Caco-2 (cell line): ENCODE data around the gene ALPK3. TPM values are rescaled to one million over a fixed set of nuclear protein-coding genes. Genes with fewer than 3 reads are reported as not detected.

ENCODE experiments used
- BruUV-seq: library from RNA; stranded (reverse); fragments of 400-500 nt; replicated peaks from 2 replicates; lab custom pipeline; 2021; lab: Mats Ljungman, UMichigan
- CTCF ChIA-PET: fragments of 300-600 bp; sonication (Branson Sonifier 250); formaldehyde crosslinking; loops from one replicate; lab custom pipeline; 2022; ENCODE audit warnings: antibody characterized with exemption; lab: Charles Lee
- POLR2A ChIA-PET: fragments of 300-600 bp; sonication (Branson Sonifier 250); formaldehyde crosslinking; loops from one replicate; lab custom pipeline; 2022; ENCODE audit warnings: antibody characterized with exemption; lab: Charles Lee
- DNase-seq, 2 experiments: peaks; one replicate each; pipeline versions ENCODE4 v3.0.0 to v3.0.0-alpha.2; 2020 to 2022
- H3K27me3 ChIP-seq: replicated peaks from 2 replicates; pipeline ENCODE4 v1.6.0; 2011; ENCODE audit warnings: low read length; ENCODE audit not compliant: control insufficient read depth, insufficient read depth
- H3K36me3 ChIP-seq: 2 replicates; pipeline ENCODE4 v1.5.1; 2011; ENCODE audit warnings: low read length; ENCODE audit not compliant: control insufficient read depth, insufficient read depth
- H3K4me1 ChIP-seq: fragments of 250-450 bp; sonication (Bioruptor Pico); 2 replicates; pipeline ENCODE4 v1.5.1; 2020; ENCODE audit warnings: mild to moderate bottlenecking
- H3K4me3 ChIP-seq: 2 replicates; pipeline ENCODE4 v1.5.1; 2011; ENCODE audit warnings: low read depth, mild to moderate bottlenecking, control low read depth, low read length
- H3K9me3 ChIP-seq: fragments of 250-450 bp; sonication (Bioruptor Pico); 2 replicates; pipeline ENCODE4 v1.5.1; 2020; ENCODE audit warnings: mild to moderate bottlenecking, moderate library complexity
- H3K27ac Mint-ChIP-seq: one replicate; pipeline ENCODE4 v1.8.0; 2022; ENCODE audit warnings: mixed read lengths; ENCODE audit not compliant: unreplicated experiment
- H3K27me3 Mint-ChIP-seq: one replicate; pipeline ENCODE4 v1.8.0; 2022; ENCODE audit warnings: mixed read lengths; ENCODE audit not compliant: insufficient read depth, unreplicated experiment
- H3K36me3 Mint-ChIP-seq: one replicate; pipeline ENCODE4 v1.8.0; 2022; ENCODE audit warnings: mild to moderate bottlenecking, mixed read lengths; ENCODE audit not compliant: insufficient read depth, unreplicated experiment
- H3K4me1 Mint-ChIP-seq: one replicate; pipeline ENCODE4 v1.8.0; 2022; ENCODE audit warnings: low read depth, mixed read lengths; ENCODE audit not compliant: unreplicated experiment
- H3K4me3 Mint-ChIP-seq: one replicate; pipeline ENCODE4 v1.8.0; 2022; ENCODE audit warnings: mild to moderate bottlenecking, moderate library complexity, mixed read lengths; ENCODE audit not compliant: unreplicated experiment
- H3K9me3 Mint-ChIP-seq: one replicate; pipeline ENCODE4 v1.8.0; 2022; ENCODE audit warnings: mixed read lengths; ENCODE audit not compliant: unreplicated experiment
- intact Hi-C: fragments of 100-400 bp; cut with micrococcal nuclease; formaldehyde crosslinking; loops from one replicate; pipeline ENCODE4 v1.10.0; 2022; ENCODE audit not compliant: unreplicated experiment
- total RNA-seq: library from RNA; stranded (reverse); gene quantifications from 2 replicates; pipeline ENCODE4 v1.2.3, GENCODE V29; 2022
- TF ChIP-seq, protein P1 (sequence below), 2 experiments: fragments of 200-600 bp in 1 of 2; IDR thresholded peaks; 1 replicate in 1 of 2; 2 replicates in 1 of 2; pipeline versions ENCODE4 v1.5.1 to v1.8.0; 2011 to 2022; ENCODE audit warnings: antibody characterized with exemption in 1 of 2, control low read depth in 1 of 2, inconsistent platforms in 1 of 2, low read depth in 1 of 2, low read length in 1 of 2, mild to moderate bottlenecking in 1 of 2, moderate library complexity in 1 of 2; ENCODE audit not compliant: insufficient read depth in 1 of 2, severe bottlenecking in 1 of 2, unreplicated experiment in 1 of 2

Gene ALPK3
- total RNA-seq, 1 experiment from 2014 or later: 0.43 TPM

DNA sequence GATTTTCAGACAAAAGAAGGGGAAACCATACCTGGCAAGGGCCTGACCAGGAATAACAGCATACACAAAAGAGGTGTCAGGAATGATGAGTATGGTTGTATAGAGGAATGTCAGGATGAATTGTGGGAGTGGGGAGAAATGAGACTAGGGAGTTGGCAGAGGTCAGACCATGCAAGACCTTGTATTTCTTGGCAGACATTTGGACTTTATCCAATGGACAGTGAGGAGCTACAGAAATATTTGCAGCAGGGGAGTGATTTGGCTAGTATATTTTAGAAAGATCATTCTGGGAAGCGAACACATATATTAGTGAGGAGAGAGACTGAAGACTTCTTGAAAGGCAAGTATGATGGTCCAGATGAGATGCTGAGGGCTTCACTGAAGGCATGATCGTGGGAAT is 25.4 kb upstream of the ALPK3 start:
- no peak overlapping the region for H3K27ac Mint-ChIP-seq
- Histone ChIP-seq H3K4me3 (no peak overlapping the region), H3K4me1 (no peaks in the 10 kb centered on the region), H3K9me3 (no peaks in the 10 kb centered on the region), H3K36me3 (no peaks in the 10 kb centered on the region), H3K27me3 (no peaks in the 10 kb centered on the region)
- peaks cover 56% of the 10 kb centered on the region for H3K36me3 Mint-ChIP-seq
- ChIA-PET CTCF (no interaction called here), POLR2A (interaction anchor here (0.6 kb wide), 1 partner anchor 57 kb away, joined by 4 read pairs; no protein-coding TSS in a partner anchor)
- intact Hi-C loops: no loop called here
- H3K9me3 Mint-ChIP-seq: no peaks in the 10 kb centered on the region
- BruUV-seq: no TSS peak
- DNase-seq: no peak
- no peak overlapping the region for H3K4me3 Mint-ChIP-seq
- H3K4me1 Mint-ChIP-seq: no peaks in the 10 kb centered on the region
- no peaks in the 10 kb centered on the region for H3K27me3 Mint-ChIP-seq
- TF ChIP-seq, protein P1, sequence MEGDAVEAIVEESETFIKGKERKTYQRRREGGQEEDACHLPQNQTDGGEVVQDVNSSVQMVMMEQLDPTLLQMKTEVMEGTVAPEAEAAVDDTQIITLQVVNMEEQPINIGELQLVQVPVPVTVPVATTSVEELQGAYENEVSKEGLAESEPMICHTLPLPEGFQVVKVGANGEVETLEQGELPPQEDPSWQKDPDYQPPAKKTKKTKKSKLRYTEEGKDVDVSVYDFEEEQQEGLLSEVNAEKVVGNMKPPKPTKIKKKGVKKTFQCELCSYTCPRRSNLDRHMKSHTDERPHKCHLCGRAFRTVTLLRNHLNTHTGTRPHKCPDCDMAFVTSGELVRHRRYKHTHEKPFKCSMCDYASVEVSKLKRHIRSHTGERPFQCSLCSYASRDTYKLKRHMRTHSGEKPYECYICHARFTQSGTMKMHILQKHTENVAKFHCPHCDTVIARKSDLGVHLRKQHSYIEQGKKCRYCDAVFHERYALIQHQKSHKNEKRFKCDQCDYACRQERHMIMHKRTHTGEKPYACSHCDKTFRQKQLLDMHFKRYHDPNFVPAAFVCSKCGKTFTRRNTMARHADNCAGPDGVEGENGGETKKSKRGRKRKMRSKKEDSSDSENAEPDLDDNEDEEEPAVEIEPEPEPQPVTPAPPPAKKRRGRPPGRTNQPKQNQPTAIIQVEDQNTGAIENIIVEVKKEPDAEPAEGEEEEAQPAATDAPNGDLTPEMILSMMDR (IDR thresholded peaks at IDR 0.05; ENCODE audit: insufficient read depth in 1 of 2, low read depth in 1 of 2, low read length in 1 of 2, severe bottlenecking in 1 of 2, unreplicated experiment in 1 of 2): no peak

DNA sequence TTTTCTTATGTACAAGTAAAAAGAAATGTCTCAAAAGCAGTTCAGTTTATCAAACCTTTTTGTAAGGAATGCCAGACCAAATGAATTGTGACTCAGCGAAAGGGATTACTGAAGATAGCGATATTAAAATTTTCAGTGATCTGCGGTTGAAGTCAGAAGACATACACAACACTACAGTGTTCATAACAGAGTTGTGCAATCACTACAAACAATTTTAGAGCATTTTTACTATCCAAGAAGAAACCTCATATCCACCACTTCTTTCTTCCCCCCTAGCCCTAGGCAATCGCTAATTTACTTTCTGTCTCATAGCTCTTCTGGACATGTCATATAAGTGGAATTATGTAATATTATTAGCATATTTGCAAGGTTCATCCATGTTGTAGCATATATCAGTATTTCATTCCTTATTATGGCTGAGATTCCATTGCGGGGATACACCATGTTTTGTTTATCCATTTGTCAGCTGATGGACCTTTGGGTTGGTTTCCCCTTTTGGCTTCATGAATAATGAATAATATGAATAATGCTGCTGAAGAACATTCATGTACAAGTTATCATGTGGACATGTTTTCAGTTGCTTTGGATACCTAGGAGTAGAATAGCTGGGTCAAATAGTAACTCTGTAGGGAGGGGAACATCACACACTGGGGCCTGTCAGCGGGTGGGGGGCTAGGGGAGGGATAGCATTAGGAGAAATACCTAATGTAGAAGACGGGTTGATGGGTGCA is 23.6 kb upstream of the ALPK3 start:
- no peaks in the 10 kb centered on the region for H3K4me1 ChIP-seq
- H3K4me3 ChIP-seq: no peak overlapping the region
- H3K27me3 ChIP-seq: no peaks in the 10 kb centered on the region
- Mint-ChIP-seq H3K27ac (no peak overlapping the region), H3K4me1 (no peaks in the 10 kb centered on the region), H3K36me3 (peaks cover 64% of the 10 kb centered on the region), H3K9me3 (no peaks in the 10 kb centered on the region), H3K27me3 (no peaks in the 10 kb centered on the region), H3K4me3 (no peak overlapping the region)
- TF ChIP-seq, protein P1 (IDR thresholded peaks at IDR 0.05; ENCODE audit: insufficient read depth in 1 of 2, low read depth in 1 of 2, low read length in 1 of 2, severe bottlenecking in 1 of 2, unreplicated experiment in 1 of 2): no peak
- no peaks in the 10 kb centered on the region; the same call in 1 of the 2 replicates for H3K36me3 ChIP-seq
- POLR2A ChIA-PET: no interaction called here
- intact Hi-C loops: no loop called here
- H3K9me3 ChIP-seq: no peaks in the 10 kb centered on the region
- no peak for DNase-seq
- no TSS peak for BruUV-seq
- CTCF ChIA-PET: no interaction called here

DNA sequence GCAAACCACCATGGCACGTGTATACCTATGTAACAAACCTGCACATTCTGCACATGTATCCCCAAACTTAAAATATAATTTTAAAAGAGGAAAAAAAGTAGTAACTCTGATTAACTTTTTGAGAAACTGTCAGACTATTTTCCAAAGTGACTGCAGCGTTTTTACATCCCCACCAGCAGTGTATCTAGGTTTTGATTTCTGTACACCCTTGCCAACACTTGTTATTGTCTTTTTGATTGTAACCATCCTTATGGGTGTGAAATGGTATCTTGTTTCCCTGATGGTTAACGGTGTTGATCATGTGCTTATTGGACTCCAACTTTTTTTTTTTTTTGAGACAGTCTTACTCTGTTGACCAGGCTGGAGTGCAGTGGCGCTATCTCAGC is 23.0 kb upstream of the ALPK3 start:
- TF ChIP-seq, protein P1 (IDR thresholded peaks at IDR 0.05; ENCODE audit: insufficient read depth in 1 of 2, low read depth in 1 of 2, low read length in 1 of 2, severe bottlenecking in 1 of 2, unreplicated experiment in 1 of 2): no peak
- no peak overlapping the region for H3K27ac Mint-ChIP-seq
- DNase-seq: no peak
- Histone ChIP-seq H3K27me3 (no peaks in the 10 kb centered on the region), H3K4me3 (no peak overlapping the region), H3K9me3 (no peaks in the 10 kb centered on the region), H3K36me3 (no peaks in the 10 kb centered on the region; the same call in 1 of the 2 replicates), H3K4me1 (no peaks in the 10 kb centered on the region)
- no TSS peak for BruUV-seq
- ChIA-PET CTCF (no interaction called here), POLR2A (no interaction called here)
- H3K36me3 Mint-ChIP-seq: peaks cover 67% of the 10 kb centered on the region
- no peaks in the 10 kb centered on the region for H3K4me1 Mint-ChIP-seq
- intact Hi-C loops: no loop called here
- H3K27me3 Mint-ChIP-seq: no peaks in the 10 kb centered on the region
- H3K9me3 Mint-ChIP-seq: no peaks in the 10 kb centered on the region
- no peak overlapping the region for H3K4me3 Mint-ChIP-seq
